ENCODE measurements around the gene GLRA3. TPM values are rescaled to one million over a fixed set of nuclear protein-coding genes. Genes with fewer than 3 reads are reported as not detected.

Gene GLRA3
- total and polyA plus RNA-seq, 2 of the 8 experiments (the other 6 are each of a cell fraction or from before 2014, with no cell fraction given), result 0.02 TPM; not detected in 1

- Histone ChIP-seq H2BK120ac (replicated peaks; ENCODE audit: low read depth, low read length) (no peak overlapping the region), H2BK12ac (ENCODE audit: low read depth, low read length) (no peak overlapping the region), H3K27me3 (replicated peaks in 1 of 4; ENCODE audit: control insufficient read depth in 3 of 4, extremely low read depth in 1 of 4, insufficient read depth in 3 of 4, low read length in 3 of 4) (no peaks in the 10 kb centered on the region), H3K9ac (replicated peaks in 1 of 4; ENCODE audit: extremely low read depth in 1 of 4, low read depth in 3 of 4, low read length in 3 of 4) (no peak overlapping the region), H3K79me2 (ENCODE audit: control insufficient read depth in 1 of 2, insufficient read depth in 2 of 2, low read length in 2 of 2) (no peaks in the 10 kb centered on the region), H4K20me1 (replicated peaks in 1 of 2; ENCODE audit: control insufficient read depth in 1 of 2, insufficient read depth in 2 of 2, low read length in 2 of 2) (no peaks in the 10 kb centered on the region), H3K56ac (replicated peaks; ENCODE audit: insufficient read length, low read depth, low read length) (no peak overlapping the region), H3K23me2 (ENCODE audit: low read depth, low read length) (no peaks in the 10 kb centered on the region), H2AFZ (ENCODE audit: low read length) (no peak overlapping the region), H3K9me3 (ENCODE audit: insufficient read depth in 2 of 2, low read depth in 1 of 2, low read length in 1 of 2) (no peaks in the 10 kb centered on the region), H3K14ac (ENCODE audit: insufficient read length) (no peak overlapping the region), H3K4me1 (replicated peaks in 1 of 4; ENCODE audit: control insufficient read depth in 3 of 4, insufficient read depth in 4 of 4, low read length in 3 of 4) (no peaks in the 10 kb centered on the region), H4K5ac (ENCODE audit: insufficient read length, low read depth, low read length) (no peak overlapping the region), H4K91ac (replicated peaks; ENCODE audit: insufficient read length, low read length) (no peak overlapping the region), H3K18ac (ENCODE audit: extremely low read depth, low read length) (no peak overlapping the region), H3K79me1 (ENCODE audit: low read depth, low read length) (no peaks in the 10 kb centered on the region), H3K36me3 (ENCODE audit: control insufficient read depth in 2 of 4, insufficient read depth in 4 of 4, low read length in 3 of 4) (no peaks in the 10 kb centered on the region), H3K27ac (ENCODE audit: low read depth, low read length) (no peak overlapping the region), H2BK15ac (ENCODE audit: low read length) (no peak overlapping the region), H2BK20ac (ENCODE audit: low read length) (no peak overlapping the region), H3K23ac (ENCODE audit: insufficient read length) (no peak overlapping the region), H3K4me2 (ENCODE audit: insufficient read depth in 1 of 2, low read depth in 2 of 2, low read length in 2 of 2) (no peak overlapping the region), H2AK5ac (ENCODE audit: low read depth, low read length) (no peak overlapping the region), H3K4ac (replicated peaks; ENCODE audit: insufficient read length, low read depth, low read length) (no peak overlapping the region), H2BK5ac (ENCODE audit: low read depth, low read length) (no peak overlapping the region), H4K8ac (ENCODE audit: extremely low read depth, insufficient read depth, low read length) (no peak overlapping the region), H3K4me3 (ENCODE audit: extremely low read depth in 1 of 4, insufficient read depth in 2 of 4, low read depth in 3 of 4, low read length in 4 of 4) (no peak overlapping the region)
- WGBS, 2 experiments (ENCODE audit: extremely low coverage in 1 of 2, insufficient coverage in 1 of 2, insufficient read length in 1 of 2, insufficient replicate concordance in 2 of 2, low coverage in 1 of 2, low lambda C conversion rate in 2 of 2, missing lambda C conversion rate in 1 of 2), result 87% methylated on average over 1 of the region's 1 CpG; no CpG with 5 or more reads in 1 of the 2 experiments
- POLR2A ChIA-PET (ENCODE audit: partially characterized antibody), result no interaction called here
- no peak for DNase-seq (ENCODE audit: low read depth in 1 of 2, low spot score in 2 of 2)
- CTCF ChIA-PET (ENCODE audit: partially characterized antibody), result no interaction called here
- FAIRE-seq, result no peak
- TF ChIP-seq HDAC6 (IDR thresholded peaks at IDR 0.05; ENCODE audit: low read depth, low read length), result no peak
- TF ChIP-seq SP2 (IDR thresholded peaks at IDR 0.05; ENCODE audit: low read length), result no peak
- no peak for TF ChIP-seq ZNF274 (IDR thresholded peaks at IDR 0.05; ENCODE audit: borderline replicate concordance, extremely low read depth, low read length)
- no peak for TF ChIP-seq PHF8 (conservative IDR thresholded peaks at IDR 0.05; ENCODE audit: low read depth, low read length)
- TF ChIP-seq TAF7 (optimal IDR thresholded peaks at IDR 0.05; ENCODE audit: borderline replicate concordance, low read depth, low read length), result no peak
- TF ChIP-seq SUZ12 (IDR thresholded peaks at IDR 0.05; ENCODE audit: low read length), result no peak
- TF ChIP-seq CHD2 (IDR thresholded peaks at IDR 0.05; ENCODE audit: low read length), result no peak
- TF ChIP-seq, protein P1, sequence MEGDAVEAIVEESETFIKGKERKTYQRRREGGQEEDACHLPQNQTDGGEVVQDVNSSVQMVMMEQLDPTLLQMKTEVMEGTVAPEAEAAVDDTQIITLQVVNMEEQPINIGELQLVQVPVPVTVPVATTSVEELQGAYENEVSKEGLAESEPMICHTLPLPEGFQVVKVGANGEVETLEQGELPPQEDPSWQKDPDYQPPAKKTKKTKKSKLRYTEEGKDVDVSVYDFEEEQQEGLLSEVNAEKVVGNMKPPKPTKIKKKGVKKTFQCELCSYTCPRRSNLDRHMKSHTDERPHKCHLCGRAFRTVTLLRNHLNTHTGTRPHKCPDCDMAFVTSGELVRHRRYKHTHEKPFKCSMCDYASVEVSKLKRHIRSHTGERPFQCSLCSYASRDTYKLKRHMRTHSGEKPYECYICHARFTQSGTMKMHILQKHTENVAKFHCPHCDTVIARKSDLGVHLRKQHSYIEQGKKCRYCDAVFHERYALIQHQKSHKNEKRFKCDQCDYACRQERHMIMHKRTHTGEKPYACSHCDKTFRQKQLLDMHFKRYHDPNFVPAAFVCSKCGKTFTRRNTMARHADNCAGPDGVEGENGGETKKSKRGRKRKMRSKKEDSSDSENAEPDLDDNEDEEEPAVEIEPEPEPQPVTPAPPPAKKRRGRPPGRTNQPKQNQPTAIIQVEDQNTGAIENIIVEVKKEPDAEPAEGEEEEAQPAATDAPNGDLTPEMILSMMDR (IDR thresholded peaks at IDR 0.05; ENCODE audit: control extremely low read depth in 1 of 3, insufficient read depth in 1 of 3, low read depth in 1 of 3, low read length in 3 of 3), result no peak
- no peak for TF ChIP-seq RNF2 (IDR thresholded peaks at IDR 0.05; ENCODE audit: borderline replicate concordance, low read depth, low read length, missing control alignments, poor library complexity, severe bottlenecking)
- TF ChIP-seq HDAC2 (IDR thresholded peaks at IDR 0.05; ENCODE audit: borderline replicate concordance in 1 of 2, low read depth in 2 of 2, low read length in 2 of 2), result no peak
These were observed 202.6 kb downstream of the GLRA3 start for GRCh38 chr4:174626342-174627008.

Data from H1 (cell line).